Loucy (cell line): ENCODE results near the gene CD7.
A peak's percentile ranks its signal among the peaks of the same experiment; 100 is the strongest.

Source experiments
- H2AFZ ChIP-seq: fragments of 200-600 bp; sonication (generic); 2 replicates; pipeline ENCODE4 v1.6.0; 2016; ENCODE audit warnings: antibody characterized with exemption, mild to moderate bottlenecking, low read length, moderate library complexity
- H3F3A ChIP-seq: fragments of 200-600 bp; 2 replicates; pipeline ENCODE4 v1.6.0; 2016; ENCODE audit warnings: antibody characterized with exemption, low read depth, mild to moderate bottlenecking
- H3K27me3 ChIP-seq: fragments of 200-600 bp; sonication (generic); 2 replicates; pipeline ENCODE4 v1.6.1; 2014; ENCODE audit warnings: low read length, mild to moderate bottlenecking; ENCODE audit not compliant: insufficient read depth, poor library complexity, severe bottlenecking
- H3K36me3 ChIP-seq: fragments of 200-600 bp; sonication (generic); 2 replicates; pipeline ENCODE4 v1.6.1; 2016; ENCODE audit warnings: low read length; ENCODE audit not compliant: insufficient read depth
- H3K4me1 ChIP-seq: fragments of 200-600 bp; sonication (generic); 2 replicates; pipeline ENCODE4 v1.5.1; 2014; ENCODE audit warnings: low read length, mild to moderate bottlenecking; ENCODE audit not compliant: insufficient read depth, poor library complexity, severe bottlenecking
- H3K4me2 ChIP-seq: fragments of 200-600 bp; sonication (generic); 2 replicates; pipeline ENCODE4 v1.6.0; 2014; ENCODE audit warnings: antibody characterized with exemption, low read length, low read depth, mild to moderate bottlenecking; ENCODE audit not compliant: poor library complexity, severe bottlenecking
- H3K4me3 ChIP-seq: fragments of 200-600 bp; sonication (generic); 2 replicates; pipeline ENCODE4 v1.5.1; 2014; ENCODE audit warnings: low read length, mild to moderate bottlenecking, mixed read lengths; ENCODE audit not compliant: poor library complexity, severe bottlenecking
- H3K79me2 ChIP-seq: fragments of 200-600 bp; sonication (generic); 2 replicates; pipeline ENCODE4 v1.6.1; 2014; ENCODE audit warnings: low read length; ENCODE audit not compliant: insufficient read depth
- H3K9ac ChIP-seq: fragments of 200-600 bp; sonication (generic); 2 replicates; pipeline ENCODE4 v1.6.0; 2014; ENCODE audit warnings: mild to moderate bottlenecking, low read depth, low read length, moderate library complexity; ENCODE audit not compliant: poor library complexity, severe bottlenecking
- H3K9me2 ChIP-seq: fragments of 200-600 bp; sonication (generic); replicated peaks from 2 replicates; pipeline ENCODE4 v1.6.1; 2016; ENCODE audit warnings: low read depth, low read length, mixed read lengths
- H3K9me3 ChIP-seq: fragments of 200-600 bp; sonication (generic); 2 replicates; pipeline ENCODE4 v1.6.1; 2014; ENCODE audit warnings: mild to moderate bottlenecking, antibody characterized with exemption, low read length, low read depth; ENCODE audit not compliant: insufficient read depth
- H4K20me1 ChIP-seq: fragments of 200-600 bp; sonication (generic); 2 replicates; pipeline ENCODE4 v1.6.0; 2014; ENCODE audit warnings: antibody characterized with exemption, low read length, mild to moderate bottlenecking; ENCODE audit not compliant: insufficient read depth, poor library complexity, severe bottlenecking
- EZH2phosphoT487 ChIP-seq: fragments of 200-600 bp; IDR thresholded peaks from 2 replicates; pipeline ENCODE4 v1.6.1; 2018; ENCODE audit warnings: antibody characterized with exemption, mild to moderate bottlenecking, moderate library complexity, borderline replicate concordance
- TF ChIP-seq, protein P1 (sequence below): fragments of 200-600 bp; sonication (generic); conservative IDR thresholded peaks from 2 replicates; pipeline ENCODE4 v1.5.1; 2014; ENCODE audit warnings: mild to moderate bottlenecking, antibody characterized with exemption, low read length

Gene CD7

DNA sequence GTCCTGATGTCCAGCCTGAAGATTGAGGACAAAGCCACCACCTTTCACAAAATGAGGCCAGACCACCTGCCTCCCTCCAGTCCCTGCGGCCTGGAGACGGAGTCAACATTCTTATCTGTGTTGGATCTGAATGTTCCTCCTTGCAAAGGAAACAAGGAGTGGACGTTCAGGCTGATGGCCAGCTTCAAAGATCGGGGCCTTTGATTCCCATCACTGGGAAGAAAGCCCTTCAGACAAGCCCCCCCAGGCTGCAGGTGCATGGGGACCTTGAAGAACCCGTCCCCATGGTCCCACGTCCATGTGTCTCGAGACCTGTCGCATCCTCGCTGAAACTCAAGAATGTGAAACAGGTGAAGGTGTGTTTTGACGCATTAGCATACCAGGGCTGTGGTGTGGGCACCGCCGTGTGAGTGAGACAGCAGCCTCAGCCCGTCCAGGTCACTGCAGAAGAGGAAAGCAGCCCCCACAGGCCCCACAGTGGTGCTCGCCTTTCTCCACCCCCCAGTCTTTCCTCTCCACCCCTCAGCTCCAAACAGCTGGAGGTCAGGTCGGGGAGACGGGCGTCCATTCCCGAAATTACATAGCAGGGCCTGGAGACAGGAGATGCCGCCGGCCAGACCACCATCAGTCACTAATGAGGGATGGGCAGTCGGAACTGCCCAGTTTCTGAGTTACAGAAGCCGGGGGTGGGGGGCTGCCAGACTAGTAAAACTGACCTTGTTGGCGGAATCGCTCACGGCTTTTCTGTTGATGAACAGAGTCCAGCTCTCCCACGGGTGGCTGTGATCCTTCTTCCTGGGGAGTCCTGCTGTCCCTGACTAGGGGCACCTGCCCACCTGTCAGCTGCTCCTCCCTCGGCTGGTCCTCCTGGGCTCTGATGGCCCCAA is 43.0 kb downstream of the CD7 start:
- H3K79me2 ChIP-seq = peaks cover 40% of the 10 kb centered on the region
- H3K27me3 ChIP-seq = peaks cover 7% of the 10 kb centered on the region
- no peaks in the 10 kb centered on the region for H3K9me3 ChIP-seq
- H3K9me2 ChIP-seq = no peaks in the 10 kb centered on the region
- peak overlapping the region; percentile 93; the same call in 1 of the 2 replicates for H2AFZ ChIP-seq
- H3K4me2 ChIP-seq = peak overlapping the region; percentile 72
- peaks cover 36% of the 10 kb centered on the region for H3K4me1 ChIP-seq
- no peaks in the 10 kb centered on the region; the same call in 1 of the 2 replicates for H3F3A ChIP-seq
- peaks cover 7% of the 10 kb centered on the region; the same call in 1 of the 2 replicates for H3K36me3 ChIP-seq
- peaks cover 36% of the 10 kb centered on the region for H4K20me1 ChIP-seq
- H3K9ac ChIP-seq = peak overlapping the region; percentile 96
- H3K4me3 ChIP-seq = peak overlapping the region; percentile 88
- TF ChIP-seq, protein P1, sequence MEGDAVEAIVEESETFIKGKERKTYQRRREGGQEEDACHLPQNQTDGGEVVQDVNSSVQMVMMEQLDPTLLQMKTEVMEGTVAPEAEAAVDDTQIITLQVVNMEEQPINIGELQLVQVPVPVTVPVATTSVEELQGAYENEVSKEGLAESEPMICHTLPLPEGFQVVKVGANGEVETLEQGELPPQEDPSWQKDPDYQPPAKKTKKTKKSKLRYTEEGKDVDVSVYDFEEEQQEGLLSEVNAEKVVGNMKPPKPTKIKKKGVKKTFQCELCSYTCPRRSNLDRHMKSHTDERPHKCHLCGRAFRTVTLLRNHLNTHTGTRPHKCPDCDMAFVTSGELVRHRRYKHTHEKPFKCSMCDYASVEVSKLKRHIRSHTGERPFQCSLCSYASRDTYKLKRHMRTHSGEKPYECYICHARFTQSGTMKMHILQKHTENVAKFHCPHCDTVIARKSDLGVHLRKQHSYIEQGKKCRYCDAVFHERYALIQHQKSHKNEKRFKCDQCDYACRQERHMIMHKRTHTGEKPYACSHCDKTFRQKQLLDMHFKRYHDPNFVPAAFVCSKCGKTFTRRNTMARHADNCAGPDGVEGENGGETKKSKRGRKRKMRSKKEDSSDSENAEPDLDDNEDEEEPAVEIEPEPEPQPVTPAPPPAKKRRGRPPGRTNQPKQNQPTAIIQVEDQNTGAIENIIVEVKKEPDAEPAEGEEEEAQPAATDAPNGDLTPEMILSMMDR = no peak
- no peak for TF ChIP-seq EZH2phosphoT487

DNA sequence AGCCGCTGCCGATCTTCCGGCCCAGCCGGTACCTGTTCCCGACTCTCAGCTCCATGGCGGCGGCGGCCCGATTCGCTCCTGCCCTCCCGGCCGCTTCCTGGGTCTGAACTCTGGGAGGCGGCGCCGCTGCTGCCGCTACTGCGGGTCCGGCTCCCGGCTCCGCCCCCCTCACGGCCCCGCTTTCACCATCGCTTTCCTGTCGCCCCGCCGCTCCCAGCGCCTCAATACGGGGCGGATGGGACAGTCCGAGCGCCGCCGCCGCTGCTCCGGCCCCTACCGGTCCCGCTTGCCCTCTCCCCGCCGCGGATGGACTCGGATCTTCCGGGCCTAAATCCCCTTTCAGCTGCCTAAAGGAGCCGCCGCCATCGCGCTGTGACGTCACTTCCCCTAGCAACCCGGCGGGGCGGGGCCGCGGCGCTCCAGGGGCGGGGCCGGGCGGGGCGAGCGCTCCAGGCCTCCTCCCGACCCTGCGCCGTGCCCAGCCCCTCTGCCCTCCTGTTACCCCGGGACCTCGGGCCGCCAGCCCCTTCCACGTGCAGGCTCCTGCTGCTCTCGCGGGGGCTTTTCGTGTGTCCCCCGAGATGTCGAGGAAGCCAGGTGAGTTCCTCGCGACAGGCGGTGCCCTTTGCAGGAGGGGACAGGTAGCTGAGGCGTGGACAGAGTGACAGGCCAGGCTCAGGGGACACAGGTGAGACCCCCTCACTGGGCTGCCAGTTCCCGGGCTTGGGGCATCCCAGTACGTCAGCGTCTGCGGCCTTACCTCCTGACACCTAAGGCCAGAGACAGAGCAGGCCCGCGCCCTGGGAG is 43.9 kb downstream of the CD7 start, which contains the start of gene CSNK1D:
CSNK1D (minus strand) TSS at position 374 of the 807 bp plus-strand sequence; CDS start at position 55, 319 bp downstream.
- peak within 1 kb of the TSS; percentile 96 for H3K9ac ChIP-seq
- peak within 1 kb of the TSS; percentile 93 for H2AFZ ChIP-seq
- peaks cover 7% of the 10 kb centered on the region for H3K27me3 ChIP-seq
- H3K4me2 ChIP-seq = peak within 1 kb of the TSS; percentile 77
- no peaks in the 10 kb centered on the region for H3K9me2 ChIP-seq
- peaks cover 7% of the 10 kb centered on the region; the same call in 1 of the 2 replicates for H3K36me3 ChIP-seq
- no peaks in the 10 kb centered on the region; the same call in 1 of the 2 replicates for H3F3A ChIP-seq
- TF ChIP-seq EZH2phosphoT487 = no peak
- TF ChIP-seq, protein P1 = no peak
- peaks cover 48% of the 10 kb centered on the region for H3K79me2 ChIP-seq
- H4K20me1 ChIP-seq = peaks cover 45% of the 10 kb centered on the region
- H3K4me3 ChIP-seq = peak within 1 kb of the TSS; percentile 88
- peaks cover 39% of the 10 kb centered on the region for H3K4me1 ChIP-seq
- no peaks in the 10 kb centered on the region for H3K9me3 ChIP-seq

DNA sequence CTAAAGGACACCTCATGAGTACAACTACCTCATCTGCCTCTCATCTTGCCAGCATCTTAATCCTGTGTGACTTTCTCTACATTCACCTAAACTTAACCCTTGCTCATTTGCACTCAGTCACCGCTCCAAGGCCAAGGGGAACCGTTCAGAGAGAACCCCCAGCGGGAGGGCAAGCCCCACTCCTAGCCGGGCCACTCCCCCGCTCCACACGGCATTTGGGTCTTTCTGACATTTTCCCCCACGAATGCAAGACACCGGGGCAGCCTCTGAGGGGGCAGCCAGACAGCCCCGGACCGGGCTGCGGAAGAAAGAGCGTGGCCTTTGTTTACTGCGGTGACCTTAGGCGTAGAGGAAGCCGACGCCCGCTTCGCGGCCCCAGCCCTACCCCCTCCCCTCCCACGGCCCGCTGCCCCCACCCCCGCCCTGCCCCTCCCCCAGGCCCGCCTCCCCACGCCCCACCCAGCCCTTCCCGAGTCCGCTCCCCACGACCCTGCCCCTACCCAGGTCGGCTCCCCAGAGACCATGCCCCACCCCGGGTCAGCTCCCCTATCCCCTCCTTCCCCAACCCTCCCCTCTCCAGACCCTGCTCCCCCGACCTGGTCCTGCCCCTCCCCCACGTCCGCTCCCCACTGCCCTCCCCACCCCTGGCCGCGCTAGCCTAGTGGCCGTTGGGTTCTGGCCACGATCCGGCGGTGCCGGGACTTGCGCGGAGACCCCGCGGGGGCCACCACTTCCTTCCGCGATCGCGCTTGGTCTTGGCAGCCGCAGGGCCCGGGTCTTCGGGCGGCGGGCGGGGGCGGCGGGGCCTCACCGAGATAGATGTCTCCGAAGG is 44.7 kb downstream of the CD7 start:
- Histone ChIP-seq H4K20me1 (peaks cover 53% of the 10 kb centered on the region), H3K79me2 (peaks cover 56% of the 10 kb centered on the region), H3K36me3 (peaks cover 7% of the 10 kb centered on the region; the same call in 1 of the 2 replicates), H3K4me3 (peak overlapping the region; percentile 88), H3K4me2 (peak overlapping the region; percentile 77), H3K27me3 (peaks cover 7% of the 10 kb centered on the region), H3K9me2 (no peaks in the 10 kb centered on the region), H3K9me3 (no peaks in the 10 kb centered on the region), H3K4me1 (peaks cover 47% of the 10 kb centered on the region), H3K9ac (peak overlapping the region; percentile 96), H3F3A (no peaks in the 10 kb centered on the region; the same call in 1 of the 2 replicates), H2AFZ (peak overlapping the region; percentile 93; the same call in 1 of the 2 replicates)
- TF ChIP-seq, protein P1 = no peak
- no peak for TF ChIP-seq EZH2phosphoT487
